Activated naive CD4-positive, alpha-beta T cell treated with anti-CD3 and anti-CD28 coated beads for 36 hours (primary cell): ENCODE results near the gene SLC15A1. TPM values are rescaled to one million over a fixed set of nuclear protein-coding genes. Genes with fewer than 3 reads are reported as not detected.

Experiments
- CTCF ChIA-PET: fragments of 350-600 bp; sonication (Branson Sonifier 250); formaldehyde crosslinking; loops from one replicate; lab custom pipeline; 2021; ENCODE audit warnings: antibody characterized with exemption; lab: Charles Lee
- DNase-seq: peaks from one replicate; pipeline ENCODE4 v3.0.0-alpha.2; 2020
- H3K27ac Mint-ChIP-seq: one replicate; pipeline ENCODE4 v1.8.0; 2021; ENCODE audit warnings: mild to moderate bottlenecking, mixed read lengths
- H3K27me3 Mint-ChIP-seq: one replicate; pipeline ENCODE4 v1.8.0; 2021; ENCODE audit warnings: low read depth, mixed read lengths
- H3K36me3 Mint-ChIP-seq: one replicate; pipeline ENCODE4 v1.8.0; 2021; ENCODE audit warnings: low read depth, mixed read lengths
- H3K4me1 Mint-ChIP-seq: one replicate; pipeline ENCODE4 v1.8.0; 2021; ENCODE audit warnings: low read depth, mixed read lengths
- H3K4me3 Mint-ChIP-seq: one replicate; pipeline ENCODE4 v1.8.0; 2021; ENCODE audit warnings: mild to moderate bottlenecking, moderate library complexity, mixed read lengths
- H3K9me3 Mint-ChIP-seq: one replicate; pipeline ENCODE4 v1.8.0; 2021; ENCODE audit warnings: mixed read lengths
- intact Hi-C: fragments of 100-400 bp; cut with micrococcal nuclease; formaldehyde crosslinking; loops from one replicate; pipeline ENCODE4 v1.15.1; 2023
- total RNA-seq, 2 experiments: library from RNA; stranded (reverse); gene quantifications; one replicate each; pipeline ENCODE4 v1.2.3, GENCODE V29; 2021

SLC15A1 gene
- total RNA-seq, 2 experiments from 2014 or later = not detected

DNA sequence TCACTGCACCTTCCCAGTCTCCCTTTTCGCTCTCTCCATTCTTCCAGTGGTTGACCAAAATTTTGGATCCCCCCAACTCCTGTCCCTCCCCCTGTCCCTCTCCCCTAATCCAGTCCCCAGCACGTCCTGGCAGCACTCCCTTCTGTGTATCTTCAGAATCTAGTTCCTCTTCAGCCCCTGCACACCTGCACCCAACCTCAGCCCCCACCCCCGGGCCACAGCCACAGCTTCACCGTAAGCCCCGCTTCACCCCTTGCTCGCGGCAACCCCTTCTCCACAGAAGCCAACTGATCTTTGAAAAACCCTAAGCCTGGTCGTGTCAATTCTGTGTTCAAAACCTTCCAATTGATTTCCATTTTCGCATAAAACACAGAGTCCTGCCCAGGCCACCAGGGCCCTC, 35.5 kb upstream of the SLC15A1 start:
- peaks cover 12% of the 10 kb centered on the region for H3K9me3 Mint-ChIP-seq
- peaks cover 11% of the 10 kb centered on the region for H3K36me3 Mint-ChIP-seq
- no peak overlapping the region for H3K27ac Mint-ChIP-seq

DNA sequence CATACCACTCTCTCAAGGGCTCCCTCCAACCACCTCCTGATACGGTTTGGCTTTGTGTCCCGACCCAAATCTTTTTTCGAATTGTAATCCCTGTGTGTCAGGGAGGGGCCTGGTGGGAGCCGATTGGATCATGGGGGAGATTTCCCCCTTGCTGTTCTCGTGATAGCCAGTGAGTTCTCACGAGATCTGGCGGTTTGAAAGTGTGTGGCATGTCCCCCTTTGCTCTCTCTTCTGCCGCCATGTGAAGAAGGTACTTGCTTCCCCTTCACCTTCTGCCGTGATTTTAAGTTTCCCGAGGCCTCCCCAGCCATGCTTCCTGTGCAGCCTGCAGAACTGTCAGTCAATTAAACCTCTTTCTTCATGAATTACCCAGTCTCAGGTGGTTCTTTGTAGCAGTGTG, 34.7 kb upstream of the SLC15A1 start:
- no peak overlapping the region for H3K4me3 Mint-ChIP-seq
- peaks cover 12% of the 10 kb centered on the region for H3K27me3 Mint-ChIP-seq
- H3K9me3 Mint-ChIP-seq = peaks cover 8% of the 10 kb centered on the region
- H3K36me3 Mint-ChIP-seq = peaks cover 3% of the 10 kb centered on the region
- no peak overlapping the region for H3K27ac Mint-ChIP-seq
- H3K4me1 Mint-ChIP-seq = no peaks in the 10 kb centered on the region
- CTCF ChIA-PET = no interaction called here
- DNase-seq = no peak
- intact Hi-C loops = no loop called here

More for the DNA sequence above, 35.5 kb upstream of the SLC15A1 start:
- peaks cover 12% of the 10 kb centered on the region for H3K27me3 Mint-ChIP-seq
- DNase-seq = no peak
- CTCF ChIA-PET = no interaction called here
- intact Hi-C loops = no loop called here
- H3K4me3 Mint-ChIP-seq = no peak overlapping the region
- no peaks in the 10 kb centered on the region for H3K4me1 Mint-ChIP-seq

DNA sequence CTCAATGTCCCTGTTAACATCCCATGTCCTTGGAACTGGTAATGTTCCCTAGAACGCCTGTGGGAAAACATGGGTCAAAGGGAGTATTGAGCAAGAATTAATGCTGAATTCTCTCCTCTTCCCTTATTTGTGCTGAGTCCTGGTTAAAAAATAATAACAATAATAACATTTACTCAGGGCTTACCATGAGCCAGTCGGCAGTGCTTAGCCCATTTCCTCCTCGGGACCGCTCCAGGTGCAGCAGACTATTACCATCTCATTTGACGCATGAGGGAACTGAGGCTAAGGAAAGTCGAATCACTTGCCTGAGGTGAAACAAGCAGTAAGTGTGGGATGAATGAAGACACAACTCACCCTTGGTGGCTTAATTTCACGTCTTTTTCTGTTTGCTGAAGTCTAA, 33.6 kb upstream of the SLC15A1 start:
- H3K36me3 Mint-ChIP-seq = no peaks in the 10 kb centered on the region
- no peaks in the 10 kb centered on the region for H3K4me1 Mint-ChIP-seq
- no peak overlapping the region for H3K27ac Mint-ChIP-seq
- no peak for DNase-seq
- peaks cover 5% of the 10 kb centered on the region for H3K9me3 Mint-ChIP-seq
- intact Hi-C loops = no loop called here
- H3K4me3 Mint-ChIP-seq = no peak overlapping the region
- H3K27me3 Mint-ChIP-seq = peaks cover 14% of the 10 kb centered on the region
- CTCF ChIA-PET = no interaction called here

DNA sequence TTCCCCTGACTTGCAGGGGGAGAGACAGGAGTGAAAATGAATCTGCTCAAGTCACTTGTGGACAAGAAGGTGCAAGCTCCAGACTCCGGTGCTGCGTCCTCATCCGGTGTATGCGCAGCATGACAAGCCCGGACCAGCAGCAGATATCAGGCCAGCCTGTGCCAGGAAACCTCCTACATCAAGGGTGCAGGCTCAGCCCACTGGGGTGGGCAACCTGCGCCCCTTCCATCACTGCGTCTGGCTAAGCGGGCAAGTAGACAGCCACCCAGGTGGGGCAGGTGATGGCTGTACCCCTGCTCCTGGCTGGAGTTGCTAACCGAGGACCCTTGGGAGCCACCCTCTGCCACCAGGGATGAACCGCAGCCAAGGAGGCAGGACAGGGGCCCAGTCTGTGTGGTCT, 32.9 kb upstream of the SLC15A1 start:
- Mint-ChIP-seq H3K9me3 (peaks cover 4% of the 10 kb centered on the region), H3K36me3 (no peaks in the 10 kb centered on the region), H3K27me3 (peaks cover 15% of the 10 kb centered on the region), H3K4me1 (no peaks in the 10 kb centered on the region), H3K4me3 (no peak overlapping the region), H3K27ac (no peak overlapping the region)
- no peak for DNase-seq
- intact Hi-C loops = no loop called here
- CTCF ChIA-PET = no interaction called here

DNA sequence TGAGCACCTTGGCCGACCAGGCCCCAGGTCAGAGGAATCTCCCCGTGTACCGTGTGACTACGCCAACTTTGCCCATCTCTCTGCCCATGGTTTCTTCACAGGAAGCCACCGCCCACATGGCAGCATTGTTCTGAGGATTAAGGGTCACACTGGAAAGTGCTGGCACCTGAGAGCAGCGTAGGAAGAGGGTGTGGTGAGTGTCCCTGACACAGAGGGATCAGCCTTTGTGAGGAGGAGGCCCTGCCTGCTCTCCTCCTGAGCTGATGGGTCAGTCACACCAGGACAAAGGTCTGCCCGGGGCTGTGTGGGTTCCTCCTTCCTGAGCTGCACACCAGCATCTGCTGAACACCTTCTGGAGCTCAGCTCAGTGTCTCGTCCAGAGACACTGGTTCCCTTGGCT, 32.2 kb upstream of the SLC15A1 start:
- Mint-ChIP-seq H3K4me1 (no peaks in the 10 kb centered on the region), H3K9me3 (peaks cover 2% of the 10 kb centered on the region), H3K36me3 (no peaks in the 10 kb centered on the region), H3K27ac (no peak overlapping the region), H3K27me3 (peaks cover 15% of the 10 kb centered on the region), H3K4me3 (no peak overlapping the region)
- intact Hi-C loops = no loop called here
- CTCF ChIA-PET = interaction anchor here (0.7 kb wide), 1 partner anchor 12 kb away, joined by 3 read pairs; no protein-coding TSS in a partner anchor
- no peak for DNase-seq

DNA sequence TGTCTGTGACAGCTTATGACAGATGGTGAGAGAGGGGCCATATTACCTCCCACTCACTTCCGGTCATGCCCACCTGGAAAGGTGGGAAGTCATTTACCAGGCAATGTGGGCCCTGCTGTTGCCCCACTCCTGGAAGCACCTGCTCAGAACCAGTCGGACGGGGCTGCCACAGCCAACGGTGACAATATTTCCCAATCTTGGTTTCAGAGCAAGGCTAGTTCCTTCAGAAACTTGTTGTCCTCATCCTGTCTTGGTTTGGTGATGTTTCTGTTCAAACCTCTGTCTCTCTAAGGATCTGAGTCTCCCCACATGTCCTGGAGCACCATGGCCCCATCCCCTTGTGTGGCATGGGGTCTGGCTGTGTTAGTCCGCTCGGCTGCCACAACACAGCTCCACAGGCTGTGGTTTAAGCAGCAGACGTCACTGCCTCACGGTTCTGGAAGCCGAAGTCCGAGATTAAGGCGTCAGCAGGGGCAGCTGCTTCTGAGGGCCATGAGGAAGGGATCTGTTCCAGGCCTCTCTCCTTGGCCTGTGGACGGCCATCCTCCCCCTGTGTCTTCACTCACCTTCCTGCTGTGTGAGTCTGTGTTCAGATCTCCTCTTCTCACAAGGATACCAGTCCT, 31.5 kb upstream of the SLC15A1 start:
- Mint-ChIP-seq H3K36me3 (no peaks in the 10 kb centered on the region), H3K4me1 (no peaks in the 10 kb centered on the region), H3K27ac (no peak overlapping the region), H3K9me3 (no peaks in the 10 kb centered on the region), H3K27me3 (peaks cover 16% of the 10 kb centered on the region), H3K4me3 (no peak overlapping the region)
- CTCF ChIA-PET = no interaction called here
- no peak for DNase-seq
- intact Hi-C loops = no loop called here

DNA sequence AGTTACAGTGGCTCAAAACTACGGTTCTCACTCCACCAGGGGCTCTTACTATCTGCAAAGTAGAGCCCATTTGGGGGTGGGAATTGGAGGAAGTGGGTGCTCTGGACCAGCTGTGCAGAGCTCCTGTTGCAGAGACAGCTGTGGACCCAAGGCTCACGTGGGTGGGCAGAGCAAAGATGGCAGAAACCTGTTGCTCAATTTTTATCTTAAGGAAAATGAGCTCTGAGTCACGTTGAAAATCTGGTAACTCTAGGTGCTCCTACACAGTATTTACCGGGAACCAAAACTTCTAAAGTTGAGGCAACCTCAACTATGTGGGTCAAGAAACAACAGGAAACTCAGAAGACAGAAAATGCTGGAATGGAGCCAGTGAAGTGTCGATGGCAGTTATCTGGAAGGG, 30.2 kb upstream of the SLC15A1 start:
- Mint-ChIP-seq H3K9me3 (no peaks in the 10 kb centered on the region), H3K27me3 (peaks cover 11% of the 10 kb centered on the region), H3K27ac (no peak overlapping the region), H3K4me3 (no peak overlapping the region), H3K36me3 (no peaks in the 10 kb centered on the region), H3K4me1 (no peaks in the 10 kb centered on the region)
- no peak for DNase-seq
- intact Hi-C loops = no loop called here
- CTCF ChIA-PET = interaction anchor here (0.7 kb wide), 1 partner anchor 57 kb away, joined by 4 read pairs; no protein-coding TSS in a partner anchor

DNA sequence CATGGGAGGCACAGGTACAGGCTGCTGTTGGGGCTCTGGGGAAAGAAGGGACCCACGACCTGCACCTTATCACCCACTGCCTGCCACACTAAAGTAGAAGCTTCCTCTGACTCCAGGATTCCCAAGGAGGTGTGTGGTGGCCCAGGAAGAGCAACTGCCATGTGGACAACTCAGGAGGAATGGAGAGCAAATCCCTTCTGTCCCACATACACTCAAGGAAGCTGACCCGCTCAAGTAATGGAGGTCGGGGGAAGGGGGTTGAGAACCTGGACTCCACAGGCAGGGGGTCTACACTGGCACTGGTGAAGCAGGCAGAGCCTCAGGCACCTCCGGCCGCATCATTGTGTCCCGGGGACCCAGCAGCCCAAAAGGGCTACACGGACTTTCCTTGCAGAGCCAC, 29.4 kb upstream of the SLC15A1 start:
- Mint-ChIP-seq H3K4me1 (no peaks in the 10 kb centered on the region), H3K9me3 (no peaks in the 10 kb centered on the region), H3K4me3 (no peak overlapping the region), H3K27ac (no peak overlapping the region), H3K27me3 (peaks cover 11% of the 10 kb centered on the region), H3K36me3 (no peaks in the 10 kb centered on the region)
- CTCF ChIA-PET = no interaction called here
- intact Hi-C loops = no loop called here
- no peak for DNase-seq

DNA sequence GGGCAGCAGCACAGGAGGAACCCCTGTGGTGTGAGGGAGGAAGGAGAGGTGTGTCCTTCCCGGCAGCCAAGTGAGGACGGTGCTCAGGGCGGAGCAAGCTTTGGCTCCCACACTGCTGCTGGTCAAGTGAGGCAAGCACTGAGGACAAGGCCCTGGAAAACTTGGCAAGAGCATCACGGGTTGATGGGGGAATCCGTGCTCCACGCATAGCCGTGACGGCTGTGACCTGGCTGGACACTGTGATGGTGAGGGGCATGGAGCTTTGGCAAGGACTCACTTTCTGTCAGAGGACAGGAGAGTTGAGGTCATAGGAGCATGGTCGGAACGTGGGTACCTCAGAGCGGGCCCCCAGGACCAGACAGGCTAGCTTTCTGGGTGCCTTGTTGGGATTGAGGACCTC, 29.0 kb upstream of the SLC15A1 start:
- H3K4me3 Mint-ChIP-seq = no peak overlapping the region
- H3K27ac Mint-ChIP-seq = no peak overlapping the region
- H3K9me3 Mint-ChIP-seq = no peaks in the 10 kb centered on the region
- H3K27me3 Mint-ChIP-seq = peaks cover 11% of the 10 kb centered on the region
- H3K36me3 Mint-ChIP-seq = no peaks in the 10 kb centered on the region
- no peaks in the 10 kb centered on the region for H3K4me1 Mint-ChIP-seq
- intact Hi-C loops = no loop called here
- CTCF ChIA-PET = no interaction called here
- DNase-seq = no peak

DNA sequence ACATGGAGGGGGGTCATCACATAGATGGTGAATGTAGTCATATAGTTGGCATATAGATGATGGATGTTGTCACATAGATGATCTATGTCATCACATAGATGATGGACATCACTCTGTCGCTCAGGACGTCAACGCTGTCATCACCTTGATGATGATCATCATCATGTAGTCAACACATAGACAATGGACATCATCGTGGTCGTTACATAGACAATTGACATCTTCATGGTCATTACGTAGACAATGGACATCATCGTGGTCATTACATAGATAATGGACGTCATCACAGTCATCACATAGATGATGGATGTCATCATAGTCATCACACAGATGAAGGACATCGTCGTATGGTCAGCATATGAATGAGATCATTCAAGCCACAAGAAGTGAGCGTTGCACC, 28.6 kb upstream of the SLC15A1 start:
- no peak overlapping the region for H3K4me3 Mint-ChIP-seq
- CTCF ChIA-PET = no interaction called here
- intact Hi-C loops = no loop called here
- peaks cover 11% of the 10 kb centered on the region for H3K27me3 Mint-ChIP-seq
- H3K9me3 Mint-ChIP-seq = no peaks in the 10 kb centered on the region
- H3K4me1 Mint-ChIP-seq = no peaks in the 10 kb centered on the region
- no peaks in the 10 kb centered on the region for H3K36me3 Mint-ChIP-seq
- H3K27ac Mint-ChIP-seq = no peak overlapping the region
- DNase-seq = no peak

DNA sequence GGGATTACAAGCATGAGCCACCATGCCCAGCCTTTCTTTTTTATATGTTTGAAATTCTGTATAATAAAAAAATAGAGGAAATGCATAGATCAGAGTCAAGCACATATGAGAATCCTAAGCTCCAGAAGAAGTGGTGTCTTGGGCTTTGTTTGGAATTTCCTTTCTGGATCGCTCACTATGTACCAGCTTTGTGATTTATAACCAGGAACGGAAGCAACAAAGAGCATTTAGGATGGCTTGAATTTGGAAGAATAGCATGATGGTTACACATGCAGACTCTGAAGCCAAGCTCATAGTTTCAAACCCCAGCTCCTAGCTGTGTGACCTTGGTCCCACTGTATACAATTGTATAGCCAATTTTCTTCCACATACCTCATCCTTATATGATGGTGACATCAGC, 28.0 kb upstream of the SLC15A1 start:
- Mint-ChIP-seq H3K27me3 (peaks cover 11% of the 10 kb centered on the region), H3K27ac (no peak overlapping the region), H3K4me1 (no peaks in the 10 kb centered on the region), H3K4me3 (no peak overlapping the region), H3K36me3 (no peaks in the 10 kb centered on the region), H3K9me3 (no peaks in the 10 kb centered on the region)
- CTCF ChIA-PET = interaction anchor here (0.5 kb wide), 1 partner anchor 127 kb away, joined by 3 read pairs; no protein-coding TSS in a partner anchor
- no peak for DNase-seq
- intact Hi-C loops = no loop called here

DNA sequence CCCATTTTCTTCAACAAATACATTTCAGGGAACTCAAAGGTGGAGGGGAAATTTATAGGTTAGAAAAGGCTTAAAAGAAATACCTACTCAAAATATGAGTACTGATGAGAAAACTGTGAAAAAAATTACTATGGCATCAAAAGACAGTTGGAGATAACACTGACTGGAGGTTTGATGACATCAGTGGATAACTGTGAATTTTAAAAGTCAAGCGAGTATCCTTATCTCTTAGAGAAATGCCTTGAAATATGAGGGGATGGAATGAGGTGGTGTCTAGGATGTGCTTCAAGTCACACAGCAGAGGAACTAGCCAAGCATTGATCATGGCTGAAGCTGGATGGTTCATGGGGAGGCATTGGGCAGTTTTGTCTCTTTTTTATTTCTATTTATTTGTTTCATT, 27.2 kb upstream of the SLC15A1 start:
- Mint-ChIP-seq H3K27ac (no peak overlapping the region), H3K4me1 (no peaks in the 10 kb centered on the region), H3K9me3 (no peaks in the 10 kb centered on the region), H3K36me3 (no peaks in the 10 kb centered on the region), H3K4me3 (no peak overlapping the region), H3K27me3 (peaks cover 11% of the 10 kb centered on the region)
- no peak for DNase-seq
- intact Hi-C loops = no loop called here
- CTCF ChIA-PET = no interaction called here

DNA sequence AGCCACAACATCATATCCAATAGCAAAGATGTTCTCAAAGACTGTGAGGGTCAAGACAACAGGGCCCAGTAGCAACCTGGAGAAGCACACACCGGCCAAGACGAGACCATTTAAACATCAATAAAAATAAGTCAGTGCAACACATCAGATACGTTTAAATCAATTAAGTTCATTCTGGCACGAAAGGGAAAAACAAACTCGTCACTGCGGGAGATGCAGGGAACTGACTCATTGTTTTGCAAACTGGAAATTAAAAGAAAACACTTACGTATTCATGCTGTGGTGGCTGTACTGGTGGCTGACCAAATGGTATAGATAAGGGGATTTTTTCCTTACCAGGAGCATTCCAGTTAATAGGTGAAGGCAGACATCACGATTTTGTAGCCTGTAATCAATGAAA, 26.3 kb upstream of the SLC15A1 start:
- H3K9me3 Mint-ChIP-seq = no peaks in the 10 kb centered on the region
- peaks cover 11% of the 10 kb centered on the region for H3K27me3 Mint-ChIP-seq
- H3K36me3 Mint-ChIP-seq = no peaks in the 10 kb centered on the region
- CTCF ChIA-PET = no interaction called here
- intact Hi-C loops = no loop called here
- no peak overlapping the region for H3K4me3 Mint-ChIP-seq
- no peaks in the 10 kb centered on the region for H3K4me1 Mint-ChIP-seq
- DNase-seq = no peak
- no peak overlapping the region for H3K27ac Mint-ChIP-seq
